Smooth muscle cell (in vitro differentiated cells): Measurements from ENCODE around the gene CAMKMT. TPM values are rescaled to one million over a fixed set of nuclear protein-coding genes. Genes with fewer than 3 reads are reported as not detected.

Source experiments
- DNase-seq: peaks from one replicate; lab custom pipeline; 2025; ENCODE audit not compliant: unreplicated experiment; lab: John Stamatoyannopoulos, UW
- H2AFZ ChIP-seq: fragments of 200-600 bp; sonication (generic); 2 replicates; pipeline ENCODE4 v1.6.0; 2016; ENCODE audit warnings: antibody characterized with exemption, low read depth, mild to moderate bottlenecking
- H3F3A ChIP-seq: fragments of 200-600 bp; sonication (generic); 2 replicates; pipeline ENCODE4 v1.6.0; 2017; ENCODE audit warnings: antibody characterized with exemption, low read depth
- H3K27ac ChIP-seq: fragments of 200-600 bp; sonication (generic); 2 replicates; pipeline ENCODE4 v1.5.1; 2016; ENCODE audit warnings: low read depth, mild to moderate bottlenecking
- H3K27me3 ChIP-seq: fragments of 200-600 bp; sonication (generic); 2 replicates; pipeline ENCODE4 v1.6.1; 2016; ENCODE audit warnings: low read depth, mild to moderate bottlenecking
- H3K36me3 ChIP-seq: fragments of 200-600 bp; sonication (generic); 2 replicates; pipeline ENCODE4 v1.5.1; 2016; ENCODE audit warnings: low read depth
- H3K4me1 ChIP-seq: fragments of 200-600 bp; sonication (generic); 2 replicates; pipeline ENCODE4 v1.5.1; 2016; ENCODE audit warnings: low read depth
- H3K4me2 ChIP-seq: fragments of 200-600 bp; sonication (generic); 2 replicates; pipeline ENCODE4 v1.6.0; 2016; ENCODE audit warnings: mild to moderate bottlenecking
- H3K4me3 ChIP-seq: fragments of 200-600 bp; sonication (generic); 2 replicates; pipeline ENCODE4 v1.5.1; 2016; ENCODE audit warnings: mild to moderate bottlenecking
- H3K79me2 ChIP-seq: fragments of 200-600 bp; sonication (generic); 2 replicates; pipeline ENCODE4 v1.6.0; 2016; ENCODE audit warnings: low read depth, mild to moderate bottlenecking
- H3K9ac ChIP-seq: fragments of 200-600 bp; sonication (generic); 2 replicates; pipeline ENCODE4 v1.6.0; 2016; ENCODE audit warnings: low read depth
- H3K9me3 ChIP-seq: fragments of 200-600 bp; sonication (generic); replicated peaks from 2 replicates; pipeline ENCODE4 v1.5.1; 2016; ENCODE audit warnings: low read depth
- H4K20me1 ChIP-seq: fragments of 200-600 bp; sonication (generic); 2 replicates; pipeline ENCODE4 v1.6.0; 2016; ENCODE audit warnings: low read depth
- CTCF ChIP-seq: fragments of 200-600 bp; sonication (generic); IDR thresholded peaks from 2 replicates; pipeline ENCODE4 v1.5.1; 2017; ENCODE audit warnings: borderline replicate concordance, mild to moderate bottlenecking, antibody characterized with exemption; ENCODE audit not compliant: insufficient read depth, poor library complexity, severe bottlenecking
- WGBS: methylation state at CpG from one replicate; pipeline ENCODE4 v1.1.7; 2016; ENCODE audit warnings: low lambda C conversion rate; 5-methylcytosine and 5-hydroxymethylcytosine counted together
- polyA plus RNA-seq: library from polyadenylated mRNA; unstranded; fragments of >200 nt; fragmentation: Nextera tagmentation; extraction: Ambion mirVana; gene quantifications from 2 replicates; pipeline ENCODE4 v1.2.1, GENCODE V29; 2016
- total RNA-seq: library from RNA; depleted of rRNA; stranded (reverse); fragments of >200 nt; gene quantifications from 2 replicates; pipeline ENCODE4 v1.2.3, GENCODE V29; 2014

Gene CAMKMT
- total and polyA plus RNA-seq, 2 experiments from 2014 or later: 7.2 to 7.6 TPM

- no peaks in the 10 kb centered on the region for H4K20me1 ChIP-seq
- TF ChIP-seq CTCF: no peak
- H3K27me3 ChIP-seq: no peaks in the 10 kb centered on the region
- H3K4me3 ChIP-seq: no peak overlapping the region
- WGBS: 90% methylated on average over 2 of the region's 2 CpGs
- H3K4me2 ChIP-seq: no peak overlapping the region
- H3K27ac ChIP-seq: no peak overlapping the region
- DNase-seq: no peak
- H3K9me3 ChIP-seq: no peaks in the 10 kb centered on the region
- no peak overlapping the region for H3K9ac ChIP-seq
- H3K79me2 ChIP-seq: no peaks in the 10 kb centered on the region
- H3K36me3 ChIP-seq: no peaks in the 10 kb centered on the region
- peaks cover 8% of the 10 kb centered on the region for H3K4me1 ChIP-seq
- H3F3A ChIP-seq: no peaks in the 10 kb centered on the region
- no peak overlapping the region for H2AFZ ChIP-seq
These were observed 326.8 kb downstream of the CAMKMT start for GRCh38 chr2:44688456-44689124.

- DNase-seq: no peak
- H3K4me2 ChIP-seq: no peak overlapping the region
- no peaks in the 10 kb centered on the region for H3K79me2 ChIP-seq
- H3K36me3 ChIP-seq: no peaks in the 10 kb centered on the region
- H3K4me3 ChIP-seq: no peak overlapping the region
- H3K4me1 ChIP-seq: peaks cover 8% of the 10 kb centered on the region
- no peaks in the 10 kb centered on the region for H3K9me3 ChIP-seq
- no peaks in the 10 kb centered on the region for H3K27me3 ChIP-seq
- H3K9ac ChIP-seq: no peak overlapping the region
- H4K20me1 ChIP-seq: no peaks in the 10 kb centered on the region
- no peak for TF ChIP-seq CTCF
- WGBS: 75% methylated on average over 1 of the region's 1 CpG
- H3K27ac ChIP-seq: no peak overlapping the region
- no peaks in the 10 kb centered on the region for H3F3A ChIP-seq
- H2AFZ ChIP-seq: no peak overlapping the region
These were observed 327.8 kb downstream of the CAMKMT start for GRCh38 chr2:44689516-44689915.

- Histone ChIP-seq H4K20me1 (no peaks in the 10 kb centered on the region), H3K9me3 (no peaks in the 10 kb centered on the region), H3K36me3 (no peaks in the 10 kb centered on the region), H3K4me2 (no peak overlapping the region), H3K9ac (no peak overlapping the region), H2AFZ (no peak overlapping the region), H3K4me3 (no peak overlapping the region), H3F3A (no peaks in the 10 kb centered on the region), H3K27ac (no peak overlapping the region), H3K27me3 (no peaks in the 10 kb centered on the region), H3K79me2 (no peaks in the 10 kb centered on the region), H3K4me1 (peaks cover 8% of the 10 kb centered on the region)
- no peak for TF ChIP-seq CTCF
- DNase-seq: no peak
- 96% methylated on average over 10 of the region's 10 CpGs for WGBS
These were observed 329.5 kb downstream of the CAMKMT start for GRCh38 chr2:44691174-44691785.

GRCh38 chr2:44692821-44693220 lies 331.1 kb downstream of the CAMKMT start:
- Histone ChIP-seq H2AFZ (no peak overlapping the region), H3K4me1 (peaks cover 8% of the 10 kb centered on the region), H3K9ac (no peak overlapping the region), H3K27me3 (no peaks in the 10 kb centered on the region), H4K20me1 (no peaks in the 10 kb centered on the region), H3K79me2 (no peaks in the 10 kb centered on the region), H3F3A (no peaks in the 10 kb centered on the region), H3K36me3 (no peaks in the 10 kb centered on the region), H3K27ac (no peak overlapping the region), H3K4me3 (no peak overlapping the region), H3K9me3 (no peaks in the 10 kb centered on the region), H3K4me2 (peak overlapping the region; percentile 43)
- TF ChIP-seq CTCF: no peak
- DNase-seq: no peak
- WGBS: 57% methylated on average over 4 of the region's 4 CpGs
